ENCODE results near the gene PCDHGA1.
"Not testable (repeated sequence)": the region's sequence is repeated elsewhere in the genome, so short reads cannot be mapped to it uniquely, and the experiment has no call there.

Gene PCDHGA1

GRCh38 chr5:141382469-141383294, 52.4 kb downstream of the PCDHGA1 start, which contains the start of gene PCDHGA7:
Gene PCDHGA7 (plus strand): TSS chr5:141382742. CDS start chr5:141382900, 158 bp downstream.
- TF ChIP-seq CTCF (conservative IDR thresholded peaks at IDR 0.05), result no peak
- H3K27ac ChIP-seq, result no peak within 1 kb of the TSS

- no peak overlapping the region for H3K27ac ChIP-seq
- no peak for TF ChIP-seq CTCF (conservative IDR thresholded peaks at IDR 0.05)
These were observed 53.0 kb downstream of the PCDHGA1 start for GRCh38 chr5:141383345-141383744.

GRCh38 chr5:141384471-141385267, 54.4 kb downstream of the PCDHGA1 start:
- TF ChIP-seq CTCF (conservative IDR thresholded peaks at IDR 0.05), result no peak
- H3K27ac ChIP-seq, result no peak overlapping the region

- peak; percentile 85 for TF ChIP-seq CTCF (conservative IDR thresholded peaks at IDR 0.05)
- H3K27ac ChIP-seq, result not testable (repeated sequence)
These were observed 57.4 kb downstream of the PCDHGA1 start, which contains the start of gene PCDHGB4 for GRCh38 chr5:141387557-141388311. Gene PCDHGB4 (plus strand): TSS chr5:141387698. CDS start chr5:141387885, 187 bp downstream.

- H3K27ac ChIP-seq, result no peak overlapping the region
These were observed 58.3 kb downstream of the PCDHGA1 start for GRCh38 chr5:141388661-141389060.

More at GRCh38 chr5:141388661-141389060, 58.3 kb downstream of the PCDHGA1 start:
- TF ChIP-seq CTCF (conservative IDR thresholded peaks at IDR 0.05), result no peak

Measured in VCaP (cell line).